Ishikawa (cell line): ENCODE results near the gene ARHGAP19.

Experiments used
- CEBPB ChIP-seq: IDR thresholded peaks from 2 replicates; pipeline ENCODE4 v1.6.1; 2012
- CREB1 ChIP-seq: IDR thresholded peaks from 2 replicates; pipeline ENCODE4 v1.6.1; 2012; ENCODE audit warnings: low read depth
- EGR1 ChIP-seq: IDR thresholded peaks from 2 replicates; pipeline ENCODE4 v1.6.1; 2012
- EP300 ChIP-seq: IDR thresholded peaks from 2 replicates; pipeline ENCODE4 v1.6.1; 2012; ENCODE audit warnings: borderline replicate concordance
- FOXM1 ChIP-seq: IDR thresholded peaks from 2 replicates; pipeline ENCODE4 v1.6.1; 2012; ENCODE audit warnings: low read depth, borderline replicate concordance
- RAD21 ChIP-seq: IDR thresholded peaks from 2 replicates; pipeline ENCODE4 v1.6.1; 2012; ENCODE audit warnings: low read depth
- TAF1 ChIP-seq: IDR thresholded peaks from 2 replicates; pipeline ENCODE4 v1.6.1; 2012; ENCODE audit warnings: low read depth, mild to moderate bottlenecking
- TEAD4 ChIP-seq: IDR thresholded peaks from 2 replicates; pipeline ENCODE4 v1.6.1; 2012
- YY1 ChIP-seq: IDR thresholded peaks from 2 replicates; pipeline ENCODE4 v1.6.1; 2012; ENCODE audit warnings: low read depth
- TF ChIP-seq, protein P1 (sequence below): IDR thresholded peaks from 2 replicates; pipeline ENCODE4 v1.6.1; 2012; ENCODE audit warnings: low read depth, mild to moderate bottlenecking
- TF ChIP-seq, protein P2 (sequence below): IDR thresholded peaks from 2 replicates; pipeline ENCODE4 v1.6.1; 2012

DNA sequence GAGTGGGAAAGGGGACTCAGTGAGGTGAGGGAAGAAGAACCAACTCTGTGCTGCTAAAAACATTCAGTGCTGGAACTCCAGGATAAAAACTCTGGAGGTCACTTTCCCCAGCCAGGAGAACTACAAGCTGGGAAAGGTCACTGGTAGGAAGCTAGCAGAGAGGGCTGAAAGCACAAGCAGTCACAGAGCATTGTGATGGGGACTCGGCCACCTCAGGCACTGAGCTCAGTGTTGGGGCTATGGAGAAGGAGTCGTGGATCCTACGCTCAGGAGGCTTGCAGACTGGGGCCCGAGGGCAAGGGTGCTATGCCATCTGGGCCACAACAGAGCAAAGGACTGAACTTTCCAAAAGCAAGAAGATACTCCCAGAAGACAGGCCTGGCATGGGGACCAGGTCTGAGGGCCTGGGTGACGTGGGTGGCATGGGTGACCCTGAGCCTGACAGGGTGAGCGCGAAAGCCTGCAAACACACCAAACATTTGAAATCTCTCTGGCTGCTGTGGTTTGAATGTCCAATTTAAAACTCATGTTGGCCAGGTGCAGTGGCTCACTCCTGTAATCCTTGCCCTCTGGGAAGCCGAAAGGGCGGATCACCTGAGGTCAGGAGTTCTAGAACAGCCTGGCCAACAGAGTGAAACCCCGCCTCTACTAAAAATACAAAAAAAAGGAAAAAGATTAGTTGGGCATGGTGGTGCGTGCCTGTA, 9.8 kb upstream of the ARHGAP19 start:
- TF ChIP-seq EP300 = no peak
- TF ChIP-seq, protein P1, sequence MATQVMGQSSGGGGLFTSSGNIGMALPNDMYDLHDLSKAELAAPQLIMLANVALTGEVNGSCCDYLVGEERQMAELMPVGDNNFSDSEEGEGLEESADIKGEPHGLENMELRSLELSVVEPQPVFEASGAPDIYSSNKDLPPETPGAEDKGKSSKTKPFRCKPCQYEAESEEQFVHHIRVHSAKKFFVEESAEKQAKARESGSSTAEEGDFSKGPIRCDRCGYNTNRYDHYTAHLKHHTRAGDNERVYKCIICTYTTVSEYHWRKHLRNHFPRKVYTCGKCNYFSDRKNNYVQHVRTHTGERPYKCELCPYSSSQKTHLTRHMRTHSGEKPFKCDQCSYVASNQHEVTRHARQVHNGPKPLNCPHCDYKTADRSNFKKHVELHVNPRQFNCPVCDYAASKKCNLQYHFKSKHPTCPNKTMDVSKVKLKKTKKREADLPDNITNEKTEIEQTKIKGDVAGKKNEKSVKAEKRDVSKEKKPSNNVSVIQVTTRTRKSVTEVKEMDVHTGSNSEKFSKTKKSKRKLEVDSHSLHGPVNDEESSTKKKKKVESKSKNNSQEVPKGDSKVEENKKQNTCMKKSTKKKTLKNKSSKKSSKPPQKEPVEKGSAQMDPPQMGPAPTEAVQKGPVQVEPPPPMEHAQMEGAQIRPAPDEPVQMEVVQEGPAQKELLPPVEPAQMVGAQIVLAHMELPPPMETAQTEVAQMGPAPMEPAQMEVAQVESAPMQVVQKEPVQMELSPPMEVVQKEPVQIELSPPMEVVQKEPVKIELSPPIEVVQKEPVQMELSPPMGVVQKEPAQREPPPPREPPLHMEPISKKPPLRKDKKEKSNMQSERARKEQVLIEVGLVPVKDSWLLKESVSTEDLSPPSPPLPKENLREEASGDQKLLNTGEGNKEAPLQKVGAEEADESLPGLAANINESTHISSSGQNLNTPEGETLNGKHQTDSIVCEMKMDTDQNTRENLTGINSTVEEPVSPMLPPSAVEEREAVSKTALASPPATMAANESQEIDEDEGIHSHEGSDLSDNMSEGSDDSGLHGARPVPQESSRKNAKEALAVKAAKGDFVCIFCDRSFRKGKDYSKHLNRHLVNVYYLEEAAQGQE = no peak
- TF ChIP-seq TAF1 = no peak
- no peak for TF ChIP-seq CREB1
- TF ChIP-seq, protein P2, sequence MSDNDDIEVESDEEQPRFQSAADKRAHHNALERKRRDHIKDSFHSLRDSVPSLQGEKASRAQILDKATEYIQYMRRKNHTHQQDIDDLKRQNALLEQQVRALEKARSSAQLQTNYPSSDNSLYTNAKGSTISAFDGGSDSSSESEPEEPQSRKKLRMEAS = no peak
- TF ChIP-seq EGR1 = no peak
- no peak for TF ChIP-seq YY1
- TF ChIP-seq CEBPB = no peak
- TF ChIP-seq FOXM1 = no peak
- TF ChIP-seq RAD21 = no peak
- TF ChIP-seq TEAD4 = no peak
